ENCODE measurements around the gene DARS1. TPM values are rescaled to one million over a fixed set of nuclear protein-coding genes. Genes with fewer than 3 reads are reported as not detected.

Gene DARS1
- total and polyA plus RNA-seq, 2 of the 13 experiments (the other 11 are each of a cell fraction or from before 2014, with no cell fraction given): 149 to 230 TPM

DNA sequence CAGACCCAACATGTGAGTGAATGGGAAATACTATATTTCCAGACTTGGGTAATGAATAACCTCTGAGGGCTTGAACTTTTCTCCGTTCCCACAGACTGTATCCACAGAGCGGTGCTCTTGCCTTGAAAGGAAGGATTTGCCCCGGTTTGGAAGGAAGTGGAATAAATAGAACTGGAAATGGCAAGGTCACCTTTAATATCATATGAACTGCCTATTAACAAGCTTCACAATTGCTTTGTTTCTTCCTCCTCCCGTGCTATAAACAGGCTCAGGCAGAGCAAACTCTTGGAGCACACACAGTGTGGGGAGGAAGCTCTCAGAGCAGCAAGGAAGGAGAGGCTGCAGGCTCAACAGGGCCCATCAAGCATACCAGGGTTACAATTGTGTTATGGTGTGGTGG lies 28.5 kb upstream of the DARS1 start (continued):
- TF ChIP-seq ZNF629 (CRISPR knock-in tag; conservative IDR thresholded peaks at IDR 0.05) (no peak), NR2C2 (CRISPR knock-in tag; IDR thresholded peaks at IDR 0.05; ENCODE audit: borderline replicate concordance) (no peak), GABPA (IDR thresholded peaks at IDR 0.05; ENCODE audit: low read depth, low read length) (no peak), GABPA (CRISPR knock-in tag; IDR thresholded peaks at IDR 0.05; ENCODE audit: low read depth) (0 out of 2 replicates have a peak, but pooled peaks have one; percentile 26), ZIK1 (CRISPR knock-in tag; IDR thresholded peaks at IDR 0.05; ENCODE audit: borderline replicate concordance, low read depth) (no peak), JUNB (CRISPR knock-in tag; IDR thresholded peaks at IDR 0.05; ENCODE audit: borderline replicate concordance) (no peak), SAP130 (CRISPR knock-in tag; IDR thresholded peaks at IDR 0.05; ENCODE audit: low read depth) (peak; percentile 22; the same call in 1 of the 2 replicates), RFX5 (IDR thresholded peaks at IDR 0.05; ENCODE audit: low read depth, low read length) (no peak), STAG1 (CRISPR knock-in tag; IDR thresholded peaks at IDR 0.05) (peak; percentile 65), ZKSCAN1 (IDR thresholded peaks at IDR 0.05; ENCODE audit: low read length) (no peak), KDM1A (CRISPR knock-in tag; IDR thresholded peaks at IDR 0.05) (no peak), ZNF83 (CRISPR knock-in tag; IDR thresholded peaks at IDR 0.05; ENCODE audit: borderline replicate concordance) (no peak), ADNP (CRISPR knock-in tag; IDR thresholded peaks at IDR 0.05) (no peak), ZMYM4 (CRISPR knock-in tag; IDR thresholded peaks at IDR 0.05) (0 out of 2 replicates have a peak, but pooled peaks have one; percentile 18), GABPB1 (CRISPR knock-in tag; IDR thresholded peaks at IDR 0.05) (no peak), NFE2 (CRISPR knock-in tag; IDR thresholded peaks at IDR 0.05) (no peak), ESRRA (CRISPR knock-in tag; IDR thresholded peaks at IDR 0.05; ENCODE audit: low read depth) (0 out of 2 replicates have a peak, but pooled peaks have one; percentile 34), ZNF101 (CRISPR knock-in tag; IDR thresholded peaks at IDR 0.05; ENCODE audit: borderline replicate concordance, low read depth) (no peak), EEA1 (CRISPR knock-in tag; IDR thresholded peaks at IDR 0.05; ENCODE audit: borderline replicate concordance) (no peak), ZNF337 (CRISPR knock-in tag; IDR thresholded peaks at IDR 0.05; ENCODE audit: borderline replicate concordance, low read depth) (no peak), EZH2 (conservative IDR thresholded peaks at IDR 0.05; ENCODE audit: low read depth, low read length) (no peak), ETV5 (CRISPR knock-in tag; IDR thresholded peaks at IDR 0.05; ENCODE audit: borderline replicate concordance) (peak; percentile 43; the same call in 1 of the 2 replicates), ZNF143 (CRISPR knock-in tag; IDR thresholded peaks at IDR 0.05) (no peak)
- TF ChIP-seq, protein P1, sequence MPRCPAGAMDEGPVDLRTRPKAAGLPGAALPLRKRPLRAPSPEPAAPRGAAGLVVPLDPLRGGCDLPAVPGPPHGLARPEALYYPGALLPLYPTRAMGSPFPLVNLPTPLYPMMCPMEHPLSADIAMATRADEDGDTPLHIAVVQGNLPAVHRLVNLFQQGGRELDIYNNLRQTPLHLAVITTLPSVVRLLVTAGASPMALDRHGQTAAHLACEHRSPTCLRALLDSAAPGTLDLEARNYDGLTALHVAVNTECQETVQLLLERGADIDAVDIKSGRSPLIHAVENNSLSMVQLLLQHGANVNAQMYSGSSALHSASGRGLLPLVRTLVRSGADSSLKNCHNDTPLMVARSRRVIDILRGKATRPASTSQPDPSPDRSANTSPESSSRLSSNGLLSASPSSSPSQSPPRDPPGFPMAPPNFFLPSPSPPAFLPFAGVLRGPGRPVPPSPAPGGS (CRISPR knock-in tag; IDR thresholded peaks at IDR 0.05): 0 out of 2 replicates have a peak, but pooled peaks have one; percentile 28
- TF ChIP-seq, protein P2, sequence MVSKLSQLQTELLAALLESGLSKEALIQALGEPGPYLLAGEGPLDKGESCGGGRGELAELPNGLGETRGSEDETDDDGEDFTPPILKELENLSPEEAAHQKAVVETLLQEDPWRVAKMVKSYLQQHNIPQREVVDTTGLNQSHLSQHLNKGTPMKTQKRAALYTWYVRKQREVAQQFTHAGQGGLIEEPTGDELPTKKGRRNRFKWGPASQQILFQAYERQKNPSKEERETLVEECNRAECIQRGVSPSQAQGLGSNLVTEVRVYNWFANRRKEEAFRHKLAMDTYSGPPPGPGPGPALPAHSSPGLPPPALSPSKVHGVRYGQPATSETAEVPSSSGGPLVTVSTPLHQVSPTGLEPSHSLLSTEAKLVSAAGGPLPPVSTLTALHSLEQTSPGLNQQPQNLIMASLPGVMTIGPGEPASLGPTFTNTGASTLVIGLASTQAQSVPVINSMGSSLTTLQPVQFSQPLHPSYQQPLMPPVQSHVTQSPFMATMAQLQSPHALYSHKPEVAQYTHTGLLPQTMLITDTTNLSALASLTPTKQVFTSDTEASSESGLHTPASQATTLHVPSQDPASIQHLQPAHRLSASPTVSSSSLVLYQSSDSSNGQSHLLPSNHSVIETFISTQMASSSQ (IDR thresholded peaks at IDR 0.05; ENCODE audit: low read depth): peak; percentile 54; the same call in 1 of the 2 replicates
- TF ChIP-seq, protein P2 (CRISPR knock-in tag; IDR thresholded peaks at IDR 0.05; ENCODE audit: borderline replicate concordance): no peak
- TF ChIP-seq, protein P3, sequence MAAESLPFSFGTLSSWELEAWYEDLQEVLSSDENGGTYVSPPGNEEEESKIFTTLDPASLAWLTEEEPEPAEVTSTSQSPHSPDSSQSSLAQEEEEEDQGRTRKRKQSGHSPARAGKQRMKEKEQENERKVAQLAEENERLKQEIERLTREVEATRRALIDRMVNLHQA (CRISPR knock-in tag; IDR thresholded peaks at IDR 0.05): no peak
